Measurements from ENCODE around the gene NIN.

NIN gene

GRCh38 chr14:50830932-50831725 is at the start of gene NIN:
Gene NIN, minus strand, starts transcription at chr14:50831162. Its CDS starts 9,106 bp downstream, at chr14:50822056.
- peak; percentile 89 for DNase-seq

GRCh38 chr14:50875359-50876070 is 44.6 kb upstream of the NIN start:
- DNase-seq: peak; percentile 38

- peak; percentile 73 for DNase-seq
These were observed 43.8 kb upstream of the NIN start for GRCh38 chr14:50874757-50875156.

GRCh38 chr14:50871914-50872732 is 41.2 kb upstream of the NIN start, which contains the start of gene ABHD12B:
Gene ABHD12B, plus strand, starts transcription at chr14:50872053. Its CDS starts 122 bp downstream, at chr14:50872175.
- no peak for DNase-seq

- DNase-seq: no peak
These were observed 40.3 kb upstream of the NIN start for GRCh38 chr14:50871228-50871627.

GRCh38 chr14:50865391-50866076 is 34.6 kb upstream of the NIN start:
- no peak for DNase-seq

GRCh38 chr14:50864946-50865345 is 34.0 kb upstream of the NIN start:
- DNase-seq: no peak

GRCh38 chr14:50864237-50864636 is 33.3 kb upstream of the NIN start:
- DNase-seq: no peak

GRCh38 chr14:50862036-50862570 is 31.1 kb upstream of the NIN start:
- no peak for DNase-seq

GRCh38 chr14:50860478-50861086 is 29.6 kb upstream of the NIN start:
- DNase-seq: peak; percentile 79

GRCh38 chr14:50859296-50859624 is 28.3 kb upstream of the NIN start:
- DNase-seq: no peak

- no peak for DNase-seq
These were observed 25.7 kb upstream of the NIN start for GRCh38 chr14:50856660-50857059.

- DNase-seq: no peak
These were observed 24.6 kb upstream of the NIN start for GRCh38 chr14:50855558-50855957.

GRCh38 chr14:50854521-50854920 is 23.6 kb upstream of the NIN start:
- no peak for DNase-seq

GRCh38 chr14:50853891-50854290 is 22.9 kb upstream of the NIN start:
- no peak for DNase-seq

- DNase-seq: no peak
These were observed 15.4 kb upstream of the NIN start for GRCh38 chr14:50846226-50846880.

GRCh38 chr14:50845166-50845565 is 14.2 kb upstream of the NIN start:
- no peak for DNase-seq

- DNase-seq: no peak
These were observed 13.4 kb upstream of the NIN start for GRCh38 chr14:50844391-50844790.

GRCh38 chr14:50839691-50840090 is 8.7 kb upstream of the NIN start:
- DNase-seq: no peak

GRCh38 chr14:50839048-50839447 is 8.1 kb upstream of the NIN start:
- no peak for DNase-seq

- DNase-seq: no peak
These were observed 7.0 kb upstream of the NIN start for GRCh38 chr14:50837850-50838470.

All from DMS53 (cell line).